ENCODE measurements around the gene ZNF613. TPM values are rescaled to one million over a fixed set of nuclear protein-coding genes. Genes with fewer than 3 reads are reported as not detected.
"Not testable (repeated sequence)": the region's sequence is repeated elsewhere in the genome, so short reads cannot be mapped to it uniquely, and the experiment has no call there.

ZNF613 gene
- total and polyA plus RNA-seq, 2 experiments from 2014 or later = 13.8 to 18.1 TPM

GRCh38 chr19:51905639-51906038 lies 21.6 kb upstream of the ZNF613 start:
- Histone ChIP-seq H3K27ac (ENCODE audit: low read depth) (peak overlapping the region; percentile 100), H3K79me2 (replicated peaks; ENCODE audit: insufficient read depth) (peaks cover 42% of the 10 kb centered on the region), H3F3A (replicated peaks; ENCODE audit: low read depth) (peaks cover 23% of the 10 kb centered on the region; the same call in 1 of the 2 replicates), H3K4me3 (peak overlapping the region; percentile 86), H3K4me2 (peak overlapping the region; percentile 75), H4K20me1 (replicated peaks; ENCODE audit: insufficient read depth) (peaks cover 11% of the 10 kb centered on the region), H3K4me1 (ENCODE audit: insufficient read depth) (peaks cover 28% of the 10 kb centered on the region)
- not testable (repeated sequence) for H3K36me3 ChIP-seq (ENCODE audit: insufficient read depth); H3K9me2 ChIP-seq (ENCODE audit: insufficient read depth); H3K27me3 ChIP-seq (ENCODE audit: insufficient read depth); H2AFZ ChIP-seq
- ATAC-seq = peak; percentile 4; the same call in 2 of the 3 replicates
- TF ChIP-seq NANOG (IDR thresholded peaks at IDR 0.05; ENCODE audit: borderline replicate concordance) (peak; percentile 73), CREB1 (CRISPR knock-in tag; IDR thresholded peaks at IDR 0.05; ENCODE audit: low read depth) (peak; percentile 47; the same call in 1 of the 2 replicates), POLR2AphosphoS5 (IDR thresholded peaks at IDR 0.05; ENCODE audit: low read depth) (peak; percentile 62), ETS1 (IDR thresholded peaks at IDR 0.05) (peak; percentile 59; the same call in 1 of the 2 replicates)
- peaks cover 63% of the 10 kb centered on the region for H3K36me3 Mint-ChIP-seq (ENCODE audit: low read depth)
- H3K9me3 Mint-ChIP-seq = peaks cover 59% of the 10 kb centered on the region
- H3K27me3 Mint-ChIP-seq (ENCODE audit: insufficient read depth, low read depth, poor library complexity) = peaks cover 18% of the 10 kb centered on the region
- peak overlapping the region; percentile 99 for H3K27ac Mint-ChIP-seq
- peak overlapping the region; percentile 99 for H3K4me3 Mint-ChIP-seq
- H3K4me1 Mint-ChIP-seq = peaks cover 55% of the 10 kb centered on the region
- DNase-seq (ENCODE audit: low spot score) = peak; percentile 65

- Mint-ChIP-seq H3K4me1 (peaks cover 55% of the 10 kb centered on the region), H3K4me3 (peak overlapping the region; percentile 99), H3K27ac (peak overlapping the region; percentile 99), H3K27me3 (ENCODE audit: insufficient read depth, low read depth, poor library complexity) (peaks cover 15% of the 10 kb centered on the region), H3K9me3 (peaks cover 59% of the 10 kb centered on the region), H3K36me3 (ENCODE audit: low read depth) (peaks cover 63% of the 10 kb centered on the region)
- H3K36me3 ChIP-seq (ENCODE audit: insufficient read depth); DNase-seq (ENCODE audit: low spot score); H4K20me1 ChIP-seq (replicated peaks; ENCODE audit: insufficient read depth); H3K9me2 ChIP-seq (ENCODE audit: insufficient read depth); ATAC-seq; H3K27me3 ChIP-seq (ENCODE audit: insufficient read depth); H2AFZ ChIP-seq: not testable (repeated sequence)
- Histone ChIP-seq H3K27ac (ENCODE audit: low read depth) (peak overlapping the region; percentile 100), H3K79me2 (replicated peaks; ENCODE audit: insufficient read depth) (peaks cover 37% of the 10 kb centered on the region), H3K4me1 (ENCODE audit: insufficient read depth) (peaks cover 28% of the 10 kb centered on the region), H3K4me2 (peak overlapping the region; percentile 75), H3F3A (replicated peaks; ENCODE audit: low read depth) (peaks cover 23% of the 10 kb centered on the region; the same call in 1 of the 2 replicates), H3K4me3 (peak overlapping the region; percentile 86)
Observed at GRCh38 chr19:51906108-51906507, 21.2 kb upstream of the ZNF613 start.

GRCh38 chr19:51907981-51908380 lies 19.3 kb upstream of the ZNF613 start:
- Histone ChIP-seq H3K27ac (ENCODE audit: low read depth) (peak overlapping the region; percentile 100), H3K4me3 (peak overlapping the region; percentile 52), H3K79me2 (replicated peaks; ENCODE audit: insufficient read depth) (peaks cover 18% of the 10 kb centered on the region), H3K4me2 (peak overlapping the region; percentile 77), H3F3A (replicated peaks; ENCODE audit: low read depth) (peaks cover 23% of the 10 kb centered on the region; the same call in 1 of the 2 replicates), H3K36me3 (ENCODE audit: insufficient read depth) (peaks cover 17% of the 10 kb centered on the region), H3K4me1 (ENCODE audit: insufficient read depth) (peaks cover 19% of the 10 kb centered on the region)
- peak; percentile 57 for DNase-seq (ENCODE audit: low spot score)
- peak overlapping the region; percentile 99 for H3K4me3 Mint-ChIP-seq
- peaks cover 57% of the 10 kb centered on the region for H3K36me3 Mint-ChIP-seq (ENCODE audit: low read depth)
- peaks cover 61% of the 10 kb centered on the region for H3K9me3 Mint-ChIP-seq
- not testable (repeated sequence) for H3K9me2 ChIP-seq (ENCODE audit: insufficient read depth); H2AFZ ChIP-seq; H4K20me1 ChIP-seq (replicated peaks; ENCODE audit: insufficient read depth); H3K27me3 ChIP-seq (ENCODE audit: insufficient read depth)
- H3K27me3 Mint-ChIP-seq (ENCODE audit: insufficient read depth, low read depth, poor library complexity) = peaks cover 15% of the 10 kb centered on the region
- H3K4me1 Mint-ChIP-seq = peaks cover 45% of the 10 kb centered on the region
- ATAC-seq = peak; percentile 23
- H3K27ac Mint-ChIP-seq = peak overlapping the region; percentile 99
